GM18907 (cell line): ENCODE measurements around the gene SNAP29.

Source experiments
- ATAC-seq: cut with Tn5 transposase; IDR thresholded peaks from one replicate; pipeline ENCODE4 v1.9.1; 2021; ENCODE audit warnings: mild to moderate bottlenecking, moderate library complexity; ENCODE audit not compliant: unreplicated experiment

SNAP29 gene

GRCh38 chr22:20865875-20866445, 7.2 kb downstream of the SNAP29 start:
- ATAC-seq, result no peak

GRCh38 chr22:20866736-20867135, 7.9 kb downstream of the SNAP29 start:
- ATAC-seq, result no peak

GRCh38 chr22:20867179-20868024, 8.6 kb downstream of the SNAP29 start:
- no peak for ATAC-seq

GRCh38 chr22:20868025-20868962, 9.5 kb downstream of the SNAP29 start:
- ATAC-seq, result no peak

- no peak for ATAC-seq
Observed at GRCh38 chr22:20869234-20869633, 10.4 kb downstream of the SNAP29 start.

GRCh38 chr22:20873214-20873613, 14.4 kb downstream of the SNAP29 start:
- no peak for ATAC-seq

GRCh38 chr22:20875296-20875695, 16.5 kb downstream of the SNAP29 start:
- no peak for ATAC-seq

GRCh38 chr22:20877715-20878114, 18.9 kb downstream of the SNAP29 start:
- ATAC-seq, result no peak

GRCh38 chr22:20881231-20881630, 22.4 kb downstream of the SNAP29 start:
- no peak for ATAC-seq

GRCh38 chr22:20881869-20882815, 23.3 kb downstream of the SNAP29 start:
- ATAC-seq, result no peak

- no peak for ATAC-seq
Observed at GRCh38 chr22:20882855-20883254, 24.0 kb downstream of the SNAP29 start.

- no peak for ATAC-seq
Observed at GRCh38 chr22:20884454-20884853, 25.6 kb downstream of the SNAP29 start.

GRCh38 chr22:20885017-20885556, 26.3 kb downstream of the SNAP29 start:
- no peak for ATAC-seq

- no peak for ATAC-seq
Observed at GRCh38 chr22:20885557-20886323, 26.9 kb downstream of the SNAP29 start.

- ATAC-seq, result no peak
Observed at GRCh38 chr22:20887375-20887774, 28.6 kb downstream of the SNAP29 start.

- ATAC-seq, result no peak
Observed at GRCh38 chr22:20889025-20889704, 30.4 kb downstream of the SNAP29 start.

- no peak for ATAC-seq
Observed at GRCh38 chr22:20889904-20890540, 31.2 kb downstream of the SNAP29 start.

- ATAC-seq, result no peak
Observed at GRCh38 chr22:20890975-20891374, 32.2 kb downstream of the SNAP29 start.
